Skeletal muscle satellite cell (primary cell): ENCODE data around the gene ATXN7L1.

ENCODE experiments used
- H3K27me3 ChIP-seq: 2 replicates; pipeline ENCODE4 v1.7.0; 2013; ENCODE audit warnings: low read length; ENCODE audit not compliant: control insufficient read depth, insufficient read depth
- H3K36me3 ChIP-seq: 2 replicates; pipeline ENCODE4 v1.7.0; 2013; ENCODE audit warnings: mild to moderate bottlenecking, control low read depth, low read length; ENCODE audit not compliant: insufficient read depth
- H3K4me1 ChIP-seq: 2 replicates; pipeline ENCODE4 v1.7.0; 2013; ENCODE audit warnings: low read length; ENCODE audit not compliant: control insufficient read depth, insufficient read depth
- H3K4me2 ChIP-seq: 2 replicates; pipeline ENCODE4 v1.7.0; 2013; ENCODE audit warnings: mild to moderate bottlenecking, low read length
- H3K4me3 ChIP-seq: 2 replicates; pipeline ENCODE4 v1.7.0; 2013; ENCODE audit warnings: low read length
- H3K9ac ChIP-seq: 2 replicates; pipeline ENCODE4 v1.7.0; 2013; ENCODE audit warnings: mild to moderate bottlenecking, low read depth, low read length, moderate library complexity
- H3K9me3 ChIP-seq: replicated peaks from 2 replicates; pipeline ENCODE4 v1.7.0; 2013; ENCODE audit warnings: mild to moderate bottlenecking, control low read depth, low read length

ATXN7L1 gene

DNA sequence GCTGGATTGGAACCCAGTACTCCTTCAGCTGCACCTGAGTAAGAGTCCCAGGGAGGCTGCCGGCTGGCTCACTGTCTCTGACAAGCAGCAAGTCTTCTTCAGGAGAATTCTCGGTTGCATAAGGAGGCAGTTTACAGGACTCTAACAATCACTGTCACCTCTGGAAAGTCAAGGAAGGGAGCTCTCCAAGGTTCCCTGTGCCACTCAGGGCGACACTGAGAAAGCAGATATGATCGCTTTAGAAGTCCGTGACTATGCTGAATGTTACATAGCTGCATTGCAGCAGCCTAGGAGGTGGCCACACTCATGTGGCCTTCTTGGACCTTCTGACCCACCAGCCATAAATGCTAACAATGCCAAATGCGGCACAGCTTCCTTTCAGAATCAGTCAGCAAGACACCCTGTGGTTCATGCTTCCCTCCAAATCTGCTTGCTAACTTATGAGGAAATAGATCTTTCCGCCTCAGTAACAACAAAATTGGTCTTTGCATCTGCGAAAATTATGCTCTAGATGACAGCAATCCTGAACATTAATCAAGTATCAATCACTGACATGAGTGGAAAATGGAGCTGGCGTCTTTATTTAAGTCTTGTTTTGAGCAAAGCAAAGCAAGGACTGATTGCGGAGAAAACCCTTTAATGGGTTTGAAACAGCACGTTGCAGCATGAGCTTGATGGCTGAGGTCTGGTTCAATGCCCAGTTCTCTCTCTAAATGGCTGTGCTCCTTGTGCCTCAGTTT is 132.9 kb downstream of the ATXN7L1 start:
- Histone ChIP-seq H3K9me3 (no peaks in the 10 kb centered on the region), H3K4me2 (no peak overlapping the region), H3K27me3 (no peaks in the 10 kb centered on the region), H3K4me1 (no peaks in the 10 kb centered on the region), H3K4me3 (no peak overlapping the region), H3K36me3 (no peaks in the 10 kb centered on the region), H3K9ac (no peak overlapping the region)

- Histone ChIP-seq H3K4me2 (no peak overlapping the region), H3K4me1 (no peaks in the 10 kb centered on the region), H3K27me3 (no peaks in the 10 kb centered on the region), H3K4me3 (no peak overlapping the region), H3K9me3 (no peaks in the 10 kb centered on the region), H3K9ac (no peak overlapping the region), H3K36me3 (no peaks in the 10 kb centered on the region)
Measured at GRCh38 chr7:105742787-105743186, 133.6 kb downstream of the ATXN7L1 start.

DNA sequence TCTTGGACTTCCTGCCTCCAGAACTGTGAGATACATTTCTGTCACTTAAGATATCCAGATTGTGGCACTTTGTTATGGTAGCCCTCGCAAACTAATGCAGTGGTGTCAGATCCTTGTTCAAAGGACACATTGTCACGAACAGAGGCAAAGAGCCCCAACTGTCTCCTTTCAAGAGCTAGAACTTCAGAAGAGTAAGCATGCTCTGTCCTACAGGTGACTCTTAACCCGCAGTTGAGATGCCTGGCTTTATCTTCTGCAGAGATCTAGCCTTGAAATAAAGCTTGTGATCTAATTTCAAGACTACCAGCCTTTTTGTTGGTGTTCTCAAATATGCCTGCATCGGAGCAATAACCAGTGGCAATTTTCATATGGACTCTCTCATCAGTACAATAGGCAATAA is 134.4 kb downstream of the ATXN7L1 start:
- Histone ChIP-seq H3K9me3 (no peaks in the 10 kb centered on the region), H3K4me3 (no peak overlapping the region), H3K4me1 (no peaks in the 10 kb centered on the region), H3K27me3 (no peaks in the 10 kb centered on the region), H3K9ac (no peak overlapping the region), H3K36me3 (no peaks in the 10 kb centered on the region), H3K4me2 (no peak overlapping the region)

- Histone ChIP-seq H3K9me3 (no peaks in the 10 kb centered on the region), H3K4me2 (no peak overlapping the region), H3K27me3 (no peaks in the 10 kb centered on the region), H3K36me3 (no peaks in the 10 kb centered on the region), H3K4me3 (no peak overlapping the region), H3K9ac (no peak overlapping the region), H3K4me1 (no peaks in the 10 kb centered on the region)
Measured at GRCh38 chr7:105738133-105738532, 138.3 kb downstream of the ATXN7L1 start.

DNA sequence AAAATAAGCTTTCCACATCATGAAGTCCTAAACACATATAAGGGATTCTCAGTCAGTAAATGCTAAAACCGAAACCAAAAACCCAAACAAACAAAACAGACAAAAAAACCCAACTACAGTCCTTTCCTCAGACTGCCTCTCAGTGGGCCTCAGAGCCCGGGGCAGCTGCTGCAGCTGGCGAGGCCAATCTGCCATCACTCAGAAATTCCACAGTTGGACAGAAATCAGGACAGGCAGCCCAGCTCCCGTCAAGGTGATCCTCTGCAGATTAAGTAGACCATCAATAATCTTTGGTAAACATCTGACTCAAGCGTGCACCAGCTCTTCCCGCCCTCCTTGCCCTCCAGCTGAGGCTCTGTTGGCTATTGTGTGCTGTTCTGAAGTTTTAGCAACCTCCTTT is 142.2 kb downstream of the ATXN7L1 start:
- no peaks in the 10 kb centered on the region for H3K27me3 ChIP-seq
- no peaks in the 10 kb centered on the region for H3K9me3 ChIP-seq
- no peak overlapping the region for H3K4me3 ChIP-seq
- H3K36me3 ChIP-seq = no peaks in the 10 kb centered on the region
- H3K9ac ChIP-seq = no peak overlapping the region
- H3K4me2 ChIP-seq = no peak overlapping the region
- H3K4me1 ChIP-seq = no peaks in the 10 kb centered on the region

DNA sequence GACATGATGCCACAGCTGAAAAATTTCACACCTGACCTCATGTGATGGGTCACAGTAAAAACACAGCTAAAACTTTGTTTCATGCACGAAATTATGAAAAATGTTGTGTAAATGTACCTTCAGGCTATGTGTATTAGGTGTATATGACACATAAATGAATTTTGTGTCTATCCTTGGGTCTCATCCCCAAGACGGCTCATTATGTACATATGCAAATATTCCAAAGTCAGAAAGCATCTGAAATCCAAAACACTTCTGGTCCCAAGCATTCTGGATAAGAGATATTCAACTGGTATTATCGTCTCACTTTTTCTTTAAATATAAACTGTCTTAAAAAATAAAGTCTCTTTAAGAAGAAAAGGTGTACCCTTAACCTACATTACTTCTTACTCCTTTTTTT is 145.4 kb downstream of the ATXN7L1 start:
- H3K4me3 ChIP-seq = no peak overlapping the region
- no peak overlapping the region for H3K4me2 ChIP-seq
- no peak overlapping the region for H3K9ac ChIP-seq
- H3K4me1 ChIP-seq = no peaks in the 10 kb centered on the region
- H3K9me3 ChIP-seq = no peaks in the 10 kb centered on the region
- H3K27me3 ChIP-seq = no peaks in the 10 kb centered on the region
- H3K36me3 ChIP-seq = no peaks in the 10 kb centered on the region

- Histone ChIP-seq H3K27me3 (no peaks in the 10 kb centered on the region), H3K4me1 (no peaks in the 10 kb centered on the region), H3K9me3 (no peaks in the 10 kb centered on the region), H3K4me3 (no peak overlapping the region), H3K9ac (no peak overlapping the region), H3K36me3 (no peaks in the 10 kb centered on the region), H3K4me2 (no peak overlapping the region)
Measured at GRCh38 chr7:105728028-105728427, 148.4 kb downstream of the ATXN7L1 start.

- Histone ChIP-seq H3K4me2 (no peak overlapping the region), H3K27me3 (no peaks in the 10 kb centered on the region), H3K4me3 (no peak overlapping the region), H3K36me3 (no peaks in the 10 kb centered on the region), H3K9me3 (no peaks in the 10 kb centered on the region), H3K9ac (no peak overlapping the region), H3K4me1 (no peaks in the 10 kb centered on the region)
Measured at GRCh38 chr7:105724688-105725087, 151.7 kb downstream of the ATXN7L1 start.

- H3K27me3 ChIP-seq = no peaks in the 10 kb centered on the region
- no peak overlapping the region for H3K4me3 ChIP-seq
- no peak overlapping the region for H3K9ac ChIP-seq
- no peaks in the 10 kb centered on the region for H3K36me3 ChIP-seq
- H3K4me2 ChIP-seq = no peak overlapping the region
- no peaks in the 10 kb centered on the region for H3K4me1 ChIP-seq
- H3K9me3 ChIP-seq = no peaks in the 10 kb centered on the region
Measured at GRCh38 chr7:105723572-105723971, 152.8 kb downstream of the ATXN7L1 start.

GRCh38 chr7:105721571-105722104 is 154.8 kb downstream of the ATXN7L1 start:
- H3K9me3 ChIP-seq = no peaks in the 10 kb centered on the region
- H3K9ac ChIP-seq = no peak overlapping the region
- no peak overlapping the region for H3K4me3 ChIP-seq
- no peak overlapping the region for H3K4me2 ChIP-seq
- H3K27me3 ChIP-seq = no peaks in the 10 kb centered on the region
- no peaks in the 10 kb centered on the region for H3K4me1 ChIP-seq
- no peaks in the 10 kb centered on the region for H3K36me3 ChIP-seq

DNA sequence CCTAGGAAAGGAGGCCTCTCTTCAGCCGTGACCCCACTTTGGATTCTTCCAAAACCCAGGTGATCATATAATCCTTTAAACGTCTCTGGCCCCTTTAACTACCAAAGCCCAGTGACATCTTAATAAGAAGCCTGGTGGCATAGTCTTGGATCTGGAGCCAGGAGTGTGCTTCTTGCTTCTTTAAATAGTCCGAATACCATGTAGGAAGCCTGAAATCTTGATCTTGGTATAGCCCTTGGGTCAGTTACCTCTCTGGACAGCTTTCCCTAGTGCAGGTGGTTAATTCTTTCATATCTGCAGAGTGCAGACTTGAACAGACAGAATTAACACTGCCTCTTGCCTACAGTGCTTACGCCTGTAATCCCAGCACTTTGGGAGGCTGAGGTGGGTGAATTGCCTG is 156.5 kb downstream of the ATXN7L1 start:
- no peaks in the 10 kb centered on the region for H3K9me3 ChIP-seq
- no peaks in the 10 kb centered on the region for H3K27me3 ChIP-seq
- H3K4me1 ChIP-seq = no peaks in the 10 kb centered on the region
- no peak overlapping the region for H3K9ac ChIP-seq
- H3K4me3 ChIP-seq = no peak overlapping the region
- no peak overlapping the region for H3K4me2 ChIP-seq
- no peaks in the 10 kb centered on the region for H3K36me3 ChIP-seq

DNA sequence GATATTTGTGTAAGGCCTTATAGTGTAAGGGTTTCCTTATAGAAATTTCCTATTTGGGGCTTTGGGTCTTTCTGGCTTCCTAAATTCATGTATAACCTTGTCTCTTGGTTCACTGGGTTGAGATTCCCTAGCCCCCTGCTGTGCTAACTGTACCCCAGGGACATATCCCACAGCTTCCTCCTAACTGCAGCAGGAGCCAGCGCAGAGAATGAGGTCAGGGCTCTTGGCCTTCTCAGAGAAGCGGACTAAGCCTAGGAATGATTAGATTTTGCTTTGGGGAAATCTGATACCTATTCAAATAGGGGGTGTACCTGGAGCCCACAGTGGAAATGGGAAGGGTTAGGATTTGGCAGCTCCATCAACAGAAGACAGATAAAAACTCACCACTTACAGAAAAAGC is 157.0 kb downstream of the ATXN7L1 start:
- H3K4me2 ChIP-seq = no peak overlapping the region
- no peaks in the 10 kb centered on the region for H3K27me3 ChIP-seq
- H3K9me3 ChIP-seq = no peaks in the 10 kb centered on the region
- no peak overlapping the region for H3K9ac ChIP-seq
- peaks cover 2% of the 10 kb centered on the region for H3K4me1 ChIP-seq
- no peaks in the 10 kb centered on the region for H3K36me3 ChIP-seq
- H3K4me3 ChIP-seq = no peak overlapping the region
